HuH-7 (cell line): ENCODE measurements around the gene BTBD6.
"Not testable (repeated sequence)": the region's sequence is repeated elsewhere in the genome, so short reads cannot be mapped to it uniquely, and the experiment has no call there.

Experiments used
- DNase-seq: peaks from one replicate; pipeline ENCODE4 v3.0.0; 2011; ENCODE audit warnings: low spot score

Gene BTBD6

DNA sequence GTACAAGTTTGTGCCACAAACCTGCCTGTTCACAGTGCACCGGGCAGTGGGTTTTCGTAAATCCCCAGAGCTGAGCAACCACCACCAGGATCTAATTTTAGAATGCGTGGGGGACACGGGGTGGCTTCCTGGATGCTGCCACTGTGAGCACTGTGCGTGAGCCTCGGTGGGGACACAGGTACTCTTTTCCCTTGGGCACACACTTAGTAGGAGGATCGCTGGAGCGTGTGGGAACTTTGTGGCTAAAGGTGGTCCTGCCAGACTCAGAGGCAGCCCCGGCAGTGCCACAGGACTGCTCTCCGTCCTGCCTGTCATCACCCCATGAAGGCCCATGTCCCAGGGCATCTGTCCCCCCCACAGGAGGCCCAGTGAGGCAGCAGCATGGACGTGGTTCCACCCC is 21.1 kb downstream of the BTBD6 start:
- no peak for DNase-seq

DNA sequence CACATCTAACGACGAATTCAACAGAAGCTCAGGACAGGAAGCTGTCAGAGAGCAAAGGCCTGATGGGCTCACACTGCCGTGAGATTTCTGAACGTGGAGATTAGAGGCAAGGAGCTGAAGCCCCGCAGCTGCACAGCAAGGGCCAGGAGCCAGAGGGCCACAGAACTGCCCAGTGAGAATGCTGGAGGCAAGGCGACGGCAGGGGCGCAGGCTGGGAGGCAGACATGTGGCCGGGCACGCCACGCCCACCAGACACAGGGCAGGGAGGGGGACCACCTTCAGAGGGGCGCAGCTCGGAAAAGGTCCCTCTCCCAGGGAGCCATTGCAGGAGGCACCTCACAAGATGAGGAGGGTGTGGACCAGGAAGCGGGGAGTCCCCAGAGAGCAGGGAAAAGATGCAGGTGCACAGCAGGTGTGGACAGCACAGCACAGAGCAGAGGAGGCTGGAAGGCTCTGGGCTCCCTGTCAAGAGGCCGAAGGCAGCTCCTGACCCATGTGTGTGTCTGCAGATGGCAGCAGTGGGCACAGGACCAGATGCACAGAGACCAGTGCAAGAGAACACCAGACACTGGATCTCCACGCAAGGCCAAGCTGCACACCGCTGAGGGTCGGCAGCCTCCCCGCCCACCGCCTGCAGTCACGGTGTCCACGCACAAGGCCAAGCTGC is 23.0 kb downstream of the BTBD6 start:
- DNase-seq, result no peak

DNA sequence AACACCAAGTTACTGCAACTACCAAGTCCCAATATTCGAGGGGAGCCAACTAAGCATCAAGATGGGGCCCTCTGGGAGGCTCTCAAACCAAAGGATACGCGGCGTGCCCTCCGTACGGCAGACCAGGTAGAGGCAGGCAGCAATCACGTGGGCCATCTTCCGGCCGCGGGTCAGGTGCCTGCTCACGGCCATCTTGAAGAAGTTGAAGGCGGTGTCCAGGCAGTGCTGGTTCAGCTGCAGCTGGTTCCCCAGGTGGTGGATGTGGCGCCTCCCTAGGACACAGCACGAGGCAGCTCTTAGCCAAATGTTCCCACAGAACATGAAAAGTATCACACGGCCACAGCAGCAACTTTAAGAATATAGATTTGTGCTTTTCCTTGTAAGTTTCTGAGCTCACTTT is 24.3 kb downstream of the BTBD6 start:
- DNase-seq, result no peak

DNA sequence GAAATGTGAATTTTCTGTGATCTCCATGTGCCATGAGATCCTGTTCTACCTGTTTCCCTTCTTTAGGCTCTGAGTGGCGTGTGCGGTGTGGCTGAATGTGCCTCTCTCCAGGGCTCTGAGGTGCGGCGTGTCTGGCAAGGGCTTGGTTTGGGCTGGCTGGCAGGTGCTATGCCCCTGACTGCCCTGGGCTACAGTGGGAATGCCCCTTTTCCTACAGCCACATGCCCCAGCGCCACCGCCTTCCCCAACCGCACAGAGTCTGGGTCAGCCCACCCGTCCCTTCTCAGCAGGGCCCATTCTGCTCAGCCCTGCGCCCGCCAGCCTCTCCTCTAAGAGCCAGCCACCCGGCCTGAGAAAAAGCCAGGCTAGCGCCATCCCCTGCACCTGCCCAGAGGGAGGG is 24.7 kb downstream of the BTBD6 start:
- DNase-seq, result no peak

DNA sequence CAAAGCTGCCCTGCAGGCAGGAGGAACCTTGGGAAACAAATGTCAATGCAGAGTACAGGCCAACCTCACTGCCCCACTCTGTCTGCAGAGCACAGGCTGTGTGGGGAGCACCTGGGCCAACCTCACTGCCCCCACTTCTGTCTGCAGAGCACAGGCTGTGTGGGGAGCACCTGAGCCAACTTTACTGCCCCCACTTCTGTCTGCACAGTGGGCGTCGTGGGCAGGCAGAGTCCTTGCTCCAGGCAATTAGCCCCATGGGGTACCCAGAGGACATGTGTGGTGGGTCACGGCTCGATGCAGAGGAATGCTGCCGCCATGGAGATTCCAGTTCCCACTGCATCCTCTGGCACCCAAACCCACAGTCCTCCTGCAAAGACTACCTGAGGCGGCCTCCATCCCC is 26.3 kb downstream of the BTBD6 start:
- DNase-seq, result no peak

DNA sequence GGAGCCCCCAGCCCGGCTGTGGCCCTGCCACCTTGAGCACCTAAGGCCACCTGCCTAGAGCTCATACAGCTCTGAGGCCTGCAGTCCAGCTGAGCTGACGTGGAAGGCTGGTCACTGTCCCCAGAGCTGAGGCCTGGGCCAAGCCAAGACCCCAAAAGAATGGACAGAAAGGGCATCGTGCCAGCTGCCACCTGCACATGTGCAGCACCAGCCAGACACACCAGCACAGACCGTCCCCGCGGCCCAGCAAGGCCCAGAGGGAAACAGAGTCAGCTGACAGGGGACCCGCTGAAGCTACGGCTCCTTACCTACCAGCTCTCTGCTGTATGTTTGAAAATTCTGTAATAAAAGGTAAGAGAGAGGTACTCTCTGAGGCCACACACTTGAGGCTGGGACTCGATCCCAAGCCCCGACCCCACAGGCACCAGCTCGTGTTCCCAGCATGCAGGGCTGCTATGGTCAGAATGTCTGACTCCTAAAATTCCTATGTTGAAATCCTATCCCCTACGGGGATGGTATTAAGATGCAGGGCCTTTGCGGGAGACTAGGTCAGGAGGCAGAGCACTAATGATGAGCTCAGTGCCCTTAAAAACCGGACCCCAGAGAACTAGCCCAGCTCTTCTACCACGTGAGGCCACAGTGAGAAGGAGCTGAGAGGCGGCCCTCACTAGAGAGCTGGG is 27.1 kb downstream of the BTBD6 start:
- DNase-seq, result no peak

DNA sequence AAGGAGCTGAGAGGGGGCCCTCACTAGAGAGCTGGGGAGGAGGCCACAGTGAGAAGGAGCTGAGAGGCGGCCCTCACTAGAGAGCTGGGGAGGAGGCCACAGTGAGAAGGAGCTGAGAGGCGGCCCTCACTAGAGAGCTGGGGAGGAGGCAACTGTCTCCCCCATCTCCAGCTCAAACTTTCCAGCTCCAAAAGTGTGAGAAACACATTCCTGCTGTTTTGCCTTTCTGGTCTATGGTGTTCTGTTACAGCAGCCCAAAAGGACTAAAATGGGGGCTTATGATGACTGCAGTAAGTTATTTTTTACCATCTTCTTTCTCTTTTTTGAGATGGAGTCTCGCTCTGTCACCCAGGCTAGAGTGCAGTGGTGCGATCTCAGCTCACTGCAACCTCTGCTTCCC is 29.1 kb downstream of the BTBD6 start:
- DNase-seq, result not testable (repeated sequence)

DNA sequence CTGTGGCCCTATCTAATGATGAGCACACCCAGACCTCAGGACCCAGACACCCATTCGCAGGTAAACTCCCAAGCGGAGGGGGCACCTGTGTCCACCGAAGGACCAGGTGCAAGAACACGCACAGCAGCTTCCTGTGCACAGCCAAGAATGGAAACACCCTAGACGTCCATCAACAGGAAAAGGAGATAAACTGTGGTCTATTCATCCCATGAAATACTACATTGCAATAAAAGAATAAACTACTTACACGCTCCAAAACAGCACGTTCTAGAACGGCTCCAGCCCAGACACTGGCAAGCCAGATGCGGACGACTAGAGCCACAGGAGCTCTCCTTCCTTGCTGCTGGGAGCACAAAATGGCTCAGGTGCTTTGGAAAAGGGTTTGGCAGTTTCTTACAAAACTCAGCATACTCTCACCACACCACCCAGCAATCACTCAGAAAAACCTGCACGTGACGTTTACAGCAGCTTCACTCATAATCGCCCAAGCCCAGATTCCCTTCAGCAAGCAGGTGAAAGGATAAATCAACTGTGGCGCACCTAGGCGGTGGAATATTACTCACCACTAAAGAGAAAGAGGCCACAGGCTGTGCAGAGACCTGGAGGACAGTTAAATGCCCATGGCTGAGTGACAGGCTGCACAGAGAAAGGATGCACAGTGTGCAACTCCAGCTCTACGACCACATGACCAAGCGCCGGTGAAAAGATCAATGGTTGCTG is 31.5 kb downstream of the BTBD6 start:
- no peak for DNase-seq

DNA sequence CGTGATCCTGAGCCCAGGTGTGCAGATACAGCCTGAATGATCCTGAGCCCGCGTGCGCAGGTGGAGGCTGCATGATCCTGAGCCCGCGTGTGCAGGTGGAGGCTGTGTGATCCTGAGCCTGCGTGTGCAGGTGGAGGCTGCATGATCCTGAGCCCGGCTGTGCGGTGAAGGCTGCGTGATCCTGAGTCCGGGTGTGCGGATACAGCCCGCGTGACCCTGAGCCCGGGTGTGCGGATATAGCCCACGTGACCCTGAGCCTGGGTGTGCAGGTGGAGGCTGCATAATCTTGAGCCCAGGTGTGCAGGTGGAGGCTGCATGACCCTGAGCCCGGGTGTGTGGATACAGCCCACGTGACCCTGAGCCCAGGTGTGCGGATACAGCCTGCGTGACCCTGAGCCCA is 32.2 kb downstream of the BTBD6 start:
- DNase-seq, result no peak

DNA sequence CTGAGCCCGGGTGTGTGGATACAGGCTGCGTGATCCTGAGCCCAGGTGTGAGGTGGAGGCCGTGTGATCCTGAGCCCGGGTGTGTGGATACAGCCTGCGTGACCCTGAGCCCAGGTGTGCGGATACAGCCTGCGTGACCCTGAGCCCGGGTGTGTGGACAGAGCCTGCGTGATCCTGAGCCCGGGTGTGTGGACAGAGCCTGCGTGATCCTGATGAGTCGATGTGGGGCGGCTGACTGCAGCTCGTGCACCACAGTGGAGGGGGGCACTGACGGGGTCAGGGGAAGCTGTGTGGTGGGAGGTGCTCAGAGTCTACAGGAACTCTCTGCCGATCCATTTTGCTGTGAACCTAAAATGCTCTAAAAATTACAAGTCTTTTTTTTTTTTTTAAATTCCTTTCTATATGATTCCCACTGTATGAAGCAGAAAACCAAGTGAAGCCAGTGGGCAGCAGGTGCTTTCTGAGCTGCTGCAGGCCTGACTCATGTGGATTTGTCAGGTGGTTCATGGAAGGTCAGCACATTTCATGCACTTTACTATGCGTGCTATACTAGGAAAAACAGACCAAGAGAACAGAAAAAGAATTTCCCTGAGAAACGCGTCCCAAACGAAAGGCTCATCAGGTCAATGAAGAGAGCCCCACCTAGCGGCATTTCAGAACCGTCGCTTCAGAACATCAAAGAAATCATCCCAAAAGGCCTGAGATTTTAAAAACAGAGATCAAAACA is 33.2 kb downstream of the BTBD6 start:
- DNase-seq, result peak; percentile 84

DNA sequence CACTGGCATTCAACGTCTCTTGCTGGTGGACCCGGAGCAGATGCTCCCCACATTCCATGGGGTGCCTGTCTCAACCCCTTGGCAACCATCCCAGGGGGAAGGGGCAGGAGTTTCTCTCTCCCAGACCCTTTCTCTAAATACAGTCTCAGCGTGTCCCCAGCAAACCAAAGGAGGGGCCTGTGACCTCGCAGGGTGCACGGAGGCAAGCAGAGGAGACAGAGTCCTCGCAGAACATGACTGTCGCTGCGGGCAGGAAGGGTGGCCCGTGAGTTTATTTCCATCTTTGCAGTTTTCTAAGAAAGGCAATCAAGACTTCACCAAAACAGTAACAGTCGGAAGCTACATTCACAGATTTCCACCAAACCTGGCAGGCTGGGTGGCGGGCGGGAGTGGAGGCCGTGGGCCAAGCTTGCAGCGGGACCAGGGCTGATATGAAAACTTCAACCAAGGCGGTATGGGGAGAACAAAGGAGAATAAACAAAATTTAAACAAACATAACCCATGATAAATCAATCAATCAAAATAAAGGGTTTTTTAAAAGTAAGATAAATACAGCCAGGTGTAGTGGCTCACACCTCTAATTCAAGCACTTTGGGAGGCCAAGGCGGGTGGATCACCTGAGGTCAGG is 33.9 kb downstream of the BTBD6 start:
- DNase-seq, result no peak

DNA sequence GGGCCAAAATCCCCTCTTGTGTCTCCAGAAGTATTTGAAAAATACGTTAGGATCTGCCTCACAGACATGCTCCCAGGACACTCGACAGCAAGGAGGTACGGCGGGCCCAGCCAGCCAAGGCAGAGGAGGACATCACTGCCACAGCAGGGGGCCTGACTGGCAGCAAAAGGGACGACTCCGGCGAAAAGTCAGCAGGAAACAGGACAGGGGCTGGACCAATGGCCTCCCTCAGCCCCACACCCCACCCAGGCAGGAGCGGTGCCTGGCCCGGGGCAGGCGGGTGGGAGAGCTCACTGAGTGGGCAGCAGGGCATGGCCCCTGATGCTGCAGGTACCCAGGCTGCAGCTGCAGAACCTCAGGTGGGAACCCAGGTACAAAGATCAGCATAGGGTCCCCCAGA is 34.7 kb downstream of the BTBD6 start:
- no peak for DNase-seq

DNA sequence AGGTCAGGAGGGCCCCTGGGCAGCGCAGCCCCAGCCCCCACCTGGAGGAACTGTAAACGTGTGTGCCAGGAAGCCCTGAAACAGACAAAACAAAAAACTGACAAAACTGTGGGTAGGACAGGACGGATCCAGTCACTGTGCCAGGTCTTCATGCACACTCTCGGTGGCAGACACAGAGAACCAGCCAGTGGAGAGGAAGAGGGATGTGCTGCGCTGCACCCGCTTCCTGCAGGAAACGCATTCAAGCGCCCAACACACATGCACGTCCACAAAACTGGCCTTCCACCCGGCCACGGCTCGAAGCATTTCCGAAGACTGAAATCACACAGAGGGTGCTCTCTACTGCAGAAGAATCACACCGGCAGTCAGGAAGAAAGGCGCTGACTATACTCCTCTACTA is 35.6 kb downstream of the BTBD6 start:
- DNase-seq, result no peak

DNA sequence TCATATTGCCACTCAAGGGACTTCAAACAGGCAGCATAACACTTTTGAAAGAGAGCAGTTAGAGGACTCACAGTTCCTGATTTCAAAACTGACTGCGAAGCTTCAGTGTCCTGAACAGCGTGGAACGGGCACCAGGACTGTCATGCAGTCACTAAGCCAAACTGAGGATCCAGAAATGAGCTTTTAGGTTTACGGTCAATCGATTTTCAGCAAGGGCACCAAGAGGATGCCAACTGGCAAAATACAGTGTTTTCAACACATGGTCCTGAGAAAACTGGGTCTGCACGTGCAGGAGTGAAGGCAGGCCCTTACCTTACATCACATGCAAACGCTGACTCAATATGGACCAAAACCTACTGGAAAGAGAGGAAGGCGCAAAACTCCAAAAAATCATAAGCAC is 36.8 kb downstream of the BTBD6 start:
- DNase-seq, result no peak

DNA sequence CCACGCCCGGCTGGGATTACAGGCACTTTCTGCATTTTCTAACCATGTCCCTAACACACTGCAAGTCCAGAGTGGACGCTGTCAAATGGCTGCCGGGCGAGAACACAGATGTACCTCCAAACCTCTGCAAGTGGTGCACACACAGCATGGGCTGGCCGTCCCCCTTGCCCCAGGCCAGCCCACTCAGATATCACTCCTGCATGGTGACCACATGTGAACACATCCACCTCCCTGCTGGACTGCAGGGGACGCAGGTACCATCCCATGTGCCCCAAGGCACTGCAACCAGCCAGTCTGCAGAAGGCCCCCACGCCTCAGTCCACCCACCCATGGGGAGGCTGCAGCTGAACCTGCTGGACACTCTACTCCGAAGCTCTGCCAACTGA is 38.4 kb downstream of the BTBD6 start:
- no peak for DNase-seq

DNA sequence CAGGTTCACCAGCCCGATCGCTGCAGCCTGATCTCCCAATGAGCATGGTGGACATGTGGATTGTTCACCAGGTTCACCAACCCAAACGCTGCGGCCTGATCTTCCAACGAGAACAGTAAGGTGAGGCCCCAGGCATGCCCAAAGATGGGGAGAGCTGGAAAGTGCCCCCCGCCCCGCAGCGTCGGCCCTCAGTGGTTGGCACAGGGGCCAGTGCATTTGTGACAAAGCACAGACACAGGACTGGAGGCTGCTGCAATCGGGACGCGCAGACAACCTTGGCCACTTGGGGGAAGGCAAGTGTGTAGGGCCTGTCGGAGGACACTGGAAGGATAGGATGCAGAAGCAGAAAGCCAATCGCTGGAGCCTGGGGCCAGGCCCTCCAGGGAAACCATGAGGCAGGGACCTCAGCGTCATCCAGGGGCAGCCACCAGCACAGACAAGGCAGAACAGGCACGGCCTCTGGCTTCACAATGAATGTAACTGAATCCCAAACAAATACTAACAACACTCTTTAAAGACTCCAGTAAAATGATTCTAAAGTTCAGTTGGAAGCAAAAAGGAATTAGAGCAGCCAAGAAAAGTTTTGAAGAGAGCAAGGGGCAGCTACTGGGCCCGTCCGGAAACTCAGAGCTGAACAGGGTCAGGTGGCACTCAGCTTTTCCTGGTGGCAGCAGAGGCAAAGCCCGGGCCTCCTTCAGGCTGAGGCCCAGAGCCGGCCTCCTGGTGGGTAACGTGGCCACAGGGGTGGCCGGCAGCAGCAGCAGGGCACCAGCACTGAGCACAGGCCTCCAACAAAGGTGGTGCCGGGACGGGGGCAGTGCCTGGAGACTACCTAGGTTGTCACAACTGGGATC is 39.1 kb downstream of the BTBD6 start:
- DNase-seq, result no peak

DNA sequence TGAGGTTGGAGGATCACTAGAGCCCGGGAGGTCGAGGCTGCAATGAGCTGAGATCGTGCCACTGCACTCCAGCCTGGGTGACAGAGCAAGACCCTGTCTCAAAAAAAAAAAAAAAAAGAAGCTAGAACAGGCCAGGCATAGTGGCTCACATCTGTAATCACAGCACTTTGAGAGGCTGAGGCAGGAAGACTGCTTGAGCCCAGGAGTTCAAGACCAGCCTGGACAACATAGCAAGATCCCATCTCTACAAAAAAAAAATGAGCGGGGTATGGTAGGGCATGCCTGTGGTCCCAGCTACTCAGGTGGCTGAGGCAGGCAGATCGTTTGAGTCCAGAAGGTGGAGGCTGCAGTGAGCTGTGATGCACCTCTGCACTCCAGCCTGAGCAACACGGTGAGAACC is 40.6 kb downstream of the BTBD6 start:
- DNase-seq, result not testable (repeated sequence)

DNA sequence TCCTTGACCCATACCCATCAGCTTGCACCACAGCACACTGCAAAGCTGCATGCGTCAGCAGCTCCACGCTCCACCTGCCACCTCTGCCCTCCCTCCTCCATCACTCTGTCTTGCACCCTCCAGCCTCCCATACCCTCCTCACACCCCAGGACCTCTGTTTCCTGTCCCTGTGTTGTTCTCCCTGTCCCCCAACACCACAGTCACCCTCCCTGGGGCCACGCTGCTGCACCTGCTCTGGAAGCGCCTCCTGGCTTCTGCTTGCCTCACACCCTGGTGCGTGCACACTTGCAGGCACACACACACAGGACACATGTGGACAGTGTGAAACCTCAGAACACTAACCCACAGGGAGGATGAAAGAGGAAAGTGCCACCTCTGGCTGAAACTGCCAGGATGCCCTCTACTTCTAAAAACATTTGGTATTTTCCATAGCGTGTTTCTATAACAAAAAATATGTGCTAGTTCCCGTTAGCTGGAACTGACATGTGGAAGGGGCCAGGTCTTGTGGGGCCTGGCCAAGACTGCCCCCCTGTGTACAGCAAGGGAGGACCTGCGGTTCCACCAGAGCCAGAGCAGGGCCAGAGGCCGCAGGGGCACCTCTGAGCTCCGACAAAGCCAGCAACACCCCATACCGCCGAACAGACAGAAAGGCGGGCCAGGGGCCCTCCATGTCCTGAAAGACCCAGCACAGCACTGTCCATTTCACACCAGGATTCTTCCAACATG is 42.5 kb downstream of the BTBD6 start:
- DNase-seq, result no peak

DNA sequence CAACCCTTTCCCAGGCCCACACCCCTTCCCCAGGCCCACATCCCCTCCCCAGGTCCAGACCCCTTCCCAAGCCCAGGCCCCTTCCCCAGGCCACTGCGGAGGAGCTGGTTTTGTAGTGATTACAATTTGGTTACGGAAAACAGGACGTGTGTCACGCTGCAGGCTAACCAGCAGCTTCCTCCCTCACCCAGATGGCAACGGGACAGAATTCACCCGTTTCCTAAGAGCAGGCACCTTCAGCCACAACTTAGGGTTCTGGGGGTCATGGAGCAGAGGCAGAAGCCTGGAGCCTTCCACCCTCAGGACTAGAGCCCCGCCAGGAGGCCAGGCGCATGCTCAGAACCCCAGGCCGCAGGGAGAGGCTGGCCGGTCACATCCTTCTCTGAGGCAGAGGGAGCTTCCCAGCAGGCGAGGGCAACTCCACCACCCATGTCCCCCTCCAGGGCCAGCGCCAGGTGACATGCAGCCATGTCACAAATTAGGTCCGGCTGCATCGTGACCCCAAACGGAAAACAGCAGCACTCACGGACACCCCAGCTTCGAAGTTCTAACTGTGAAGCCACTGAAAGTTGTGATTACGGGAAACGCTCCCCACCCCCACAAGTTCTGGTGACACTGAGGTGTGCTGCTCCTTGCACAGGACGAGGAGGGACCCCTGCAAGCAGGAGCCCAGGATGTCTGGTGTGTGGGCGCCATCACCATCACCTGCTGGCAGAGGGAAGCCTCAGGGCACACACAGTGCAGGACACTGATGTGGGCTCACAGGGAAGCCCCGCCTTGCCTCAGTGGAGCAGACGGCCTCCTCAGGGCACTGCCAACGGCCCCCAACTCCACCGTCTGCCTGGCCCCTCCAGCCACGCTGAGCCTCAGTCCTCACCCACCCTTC is 44.7 kb downstream of the BTBD6 start:
- DNase-seq, result no peak

DNA sequence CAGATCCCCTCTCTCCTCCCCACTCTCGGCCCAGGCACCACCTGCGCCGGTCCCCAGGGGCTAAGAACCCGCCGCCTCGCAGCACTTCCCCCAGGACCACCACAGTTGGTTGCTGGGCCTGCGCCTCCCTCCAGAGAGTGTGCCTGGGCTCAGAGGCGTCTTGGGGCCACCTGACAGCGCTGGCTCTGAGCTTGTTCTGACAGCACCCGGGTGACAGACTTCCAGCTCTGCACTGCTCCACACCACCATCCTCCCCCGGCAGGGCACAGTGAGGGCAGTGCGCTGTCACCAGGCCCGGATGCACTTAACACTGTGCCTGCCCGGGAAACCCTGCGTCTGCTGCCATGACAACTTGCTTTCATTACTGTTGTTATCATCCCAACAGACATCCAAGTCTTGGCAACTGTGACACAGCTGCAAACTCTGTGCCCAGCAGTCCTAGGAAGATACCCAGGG is 45.8 kb downstream of the BTBD6 start:
- DNase-seq, result no peak
